Peyer's patch (tissue), 4 donors: ENCODE measurements around the gene DACH2. TPM values are rescaled to one million over a fixed set of nuclear protein-coding genes. Genes with fewer than 3 reads are reported as not detected.

ENCODE experiments used
- DNase-seq, 3 donors: peaks; one replicate each; pipeline ENCODE4 v3.0.0-alpha.2; 2017 to 2019
- H3K27ac ChIP-seq, 4 donors: fragments of 200-600 bp; sonication (generic); one replicate each; pipeline ENCODE4 v1.5.1; 2016 to 2019
- H3K27me3 ChIP-seq, 2 donors: fragments of 200-600 bp; sonication (generic); one replicate each; pipeline ENCODE4 v1.5.1; 2019
- H3K36me3 ChIP-seq, 3 donors: fragments of 200-600 bp; sonication (generic); one replicate each; pipeline ENCODE4 v1.5.1; 2016 to 2019
- H3K4me1 ChIP-seq, 4 donors: fragments of 200-600 bp; sonication (generic); one replicate each; pipeline ENCODE4 v1.5.1; 2016 to 2019
- H3K4me3 ChIP-seq, 4 donors: fragments of 200-600 bp; sonication (generic); 1 replicate in 3 of 4; 2 replicates in 1 of 4; pipeline ENCODE4 v1.5.1; 2016 to 2019; ENCODE audit warnings: mild to moderate bottlenecking in 1 of 4
- H3K9me3 ChIP-seq, 4 donors: fragments of 200-600 bp; sonication (generic); one replicate each; pipeline ENCODE4 v1.5.1; 2016 to 2019; ENCODE audit warnings: mild to moderate bottlenecking in 1 of 4
- POLR2A ChIP-seq, 2 donors: fragments of 450-650 bp; IDR thresholded peaks; one replicate each; pipeline ENCODE4 v1.5.1; 2017; ENCODE audit warnings: antibody characterized with exemption in 2 of 2, mild to moderate bottlenecking in 2 of 2, moderate library complexity in 2 of 2
- small RNA-seq, 2 donors: library from RNA; depleted of rRNA; stranded (forward); fragments of <200 nt; gene quantifications; one replicate each; pipeline ENCODE3, GENCODE V24; 2016
- total RNA-seq, 4 donors: library from RNA; depleted of rRNA; stranded (reverse); fragments of >200 nt; gene quantifications; one replicate each; pipeline ENCODE4 v1.1.0, GENCODE V29; 2016
- TF ChIP-seq, protein P1 (sequence below), 6 experiments: fragments of 450-650 bp in 4 of 6; fragments of 200-600 bp in 2 of 6; sonication (generic) in 1 of 6; IDR thresholded peaks; one replicate each; pipeline ENCODE4 v1.5.1; 2017 to 2019; ENCODE audit warnings: antibody characterized with exemption in 6 of 6, mild to moderate bottlenecking in 3 of 6, moderate library complexity in 1 of 6

Gene DACH2
- total RNA-seq, 4 donors from 2014 or later = 5.0 TPM; not detected in 3

- no peak overlapping the region for H3K27ac ChIP-seq
- no peak for TF ChIP-seq POLR2A (IDR thresholded peaks at IDR 0.05)
- TF ChIP-seq, protein P1, sequence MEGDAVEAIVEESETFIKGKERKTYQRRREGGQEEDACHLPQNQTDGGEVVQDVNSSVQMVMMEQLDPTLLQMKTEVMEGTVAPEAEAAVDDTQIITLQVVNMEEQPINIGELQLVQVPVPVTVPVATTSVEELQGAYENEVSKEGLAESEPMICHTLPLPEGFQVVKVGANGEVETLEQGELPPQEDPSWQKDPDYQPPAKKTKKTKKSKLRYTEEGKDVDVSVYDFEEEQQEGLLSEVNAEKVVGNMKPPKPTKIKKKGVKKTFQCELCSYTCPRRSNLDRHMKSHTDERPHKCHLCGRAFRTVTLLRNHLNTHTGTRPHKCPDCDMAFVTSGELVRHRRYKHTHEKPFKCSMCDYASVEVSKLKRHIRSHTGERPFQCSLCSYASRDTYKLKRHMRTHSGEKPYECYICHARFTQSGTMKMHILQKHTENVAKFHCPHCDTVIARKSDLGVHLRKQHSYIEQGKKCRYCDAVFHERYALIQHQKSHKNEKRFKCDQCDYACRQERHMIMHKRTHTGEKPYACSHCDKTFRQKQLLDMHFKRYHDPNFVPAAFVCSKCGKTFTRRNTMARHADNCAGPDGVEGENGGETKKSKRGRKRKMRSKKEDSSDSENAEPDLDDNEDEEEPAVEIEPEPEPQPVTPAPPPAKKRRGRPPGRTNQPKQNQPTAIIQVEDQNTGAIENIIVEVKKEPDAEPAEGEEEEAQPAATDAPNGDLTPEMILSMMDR (IDR thresholded peaks at IDR 0.05) = no peak
- H3K4me1 ChIP-seq = no peaks in the 10 kb centered on the region
- no peak for DNase-seq
- H3K9me3 ChIP-seq = no peaks in the 10 kb centered on the region
- H3K4me3 ChIP-seq = no peak overlapping the region
- H3K27me3 ChIP-seq = no peaks in the 10 kb centered on the region
- no peaks in the 10 kb centered on the region for H3K36me3 ChIP-seq
Measured at GRCh38 chrX:86845101-86845500, 696.9 kb downstream of the DACH2 start.

Small RNAs within 50 kb of the gene (small RNA-seq; reads per million reads assigned to genes)
- gene FCF1P9 (0 reads per million in 2 donors), gene RF00026 (0 reads per million in 2 donors)

Other genes with a start within 250 kb of the DACH2 start
- 10 to 100 TPM in 2 of 4 donors, 1 to 10 TPM in 2; 6.2 to 23.2 (median 10.3) TPM for gene CHM, start 100.9 kb upstream of the DACH2 start, total RNA-seq